HUES6 (cell line): ENCODE data around the gene NGF.

Experiments
- H3K27ac ChIP-seq: 2 replicates; pipeline ENCODE4 v1.7.0; 2013; ENCODE audit warnings: low read depth, mild to moderate bottlenecking, low read length, inconsistent platforms
- H3K27me3 ChIP-seq: 2 replicates; pipeline ENCODE4 v1.6.1; 2013; ENCODE audit warnings: low read length; ENCODE audit not compliant: control insufficient read depth, insufficient read depth
- H3K36me3 ChIP-seq: 2 replicates; pipeline ENCODE4 v1.6.1; 2013; ENCODE audit warnings: low read length; ENCODE audit not compliant: control insufficient read depth, insufficient read depth
- H3K4me1 ChIP-seq: 2 replicates; pipeline ENCODE4 v1.6.1; 2013; ENCODE audit warnings: low read length; ENCODE audit not compliant: control insufficient read depth, insufficient read depth
- H3K4me3 ChIP-seq: 2 replicates; pipeline ENCODE4 v1.5.1; 2013; ENCODE audit warnings: low read depth, low read length
- H3K9ac ChIP-seq: one replicate; pipeline ENCODE4 v1.6.1; 2013; ENCODE audit warnings: mild to moderate bottlenecking, low read length
- H3K9me3 ChIP-seq: 2 replicates; pipeline ENCODE4 v1.6.1; 2013; ENCODE audit warnings: low read depth, low read length; ENCODE audit not compliant: control insufficient read depth, insufficient read depth

Gene NGF

DNA sequence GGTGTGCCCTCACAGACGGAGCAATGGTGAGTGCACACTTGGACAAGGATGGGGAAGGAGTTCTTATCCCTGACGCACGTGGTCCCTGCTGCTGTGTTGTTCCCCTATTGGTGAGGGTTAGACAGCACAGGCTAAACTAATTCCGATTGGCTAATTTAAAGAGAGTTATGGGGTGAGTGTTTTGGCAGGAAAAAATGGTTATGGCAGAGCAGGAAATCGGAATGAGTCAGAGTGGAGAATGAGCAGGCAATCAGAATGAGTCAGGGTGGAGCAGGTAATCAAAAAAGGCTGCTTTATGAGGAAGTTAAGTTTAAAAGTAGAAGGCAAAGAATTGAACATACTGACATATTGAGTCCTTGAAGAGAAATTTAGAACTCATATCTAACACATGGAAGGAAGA, 100.5 kb downstream of the NGF start:
- Histone ChIP-seq H3K27ac (no peak overlapping the region), H3K4me1 (no peaks in the 10 kb centered on the region), H3K27me3 (no peaks in the 10 kb centered on the region), H3K9ac (no peak overlapping the region), H3K9me3 (no peaks in the 10 kb centered on the region), H3K4me3 (no peak overlapping the region), H3K36me3 (no peaks in the 10 kb centered on the region)

GRCh38 chr1:115237023-115237422, 101.0 kb downstream of the NGF start:
- no peak overlapping the region for H3K27ac ChIP-seq
- H3K27me3 ChIP-seq, result no peaks in the 10 kb centered on the region
- no peak overlapping the region for H3K9ac ChIP-seq
- no peaks in the 10 kb centered on the region for H3K9me3 ChIP-seq
- H3K4me1 ChIP-seq, result no peaks in the 10 kb centered on the region
- no peaks in the 10 kb centered on the region for H3K36me3 ChIP-seq
- H3K4me3 ChIP-seq, result no peak overlapping the region
